Naive thymus-derived CD4-positive, alpha-beta T cell (primary cell): ENCODE data around the gene FSTL3. TPM values are rescaled to one million over a fixed set of nuclear protein-coding genes. Genes with fewer than 3 reads are reported as not detected.

ENCODE experiments used
- ATAC-seq: fragments of 150-1000 bp; cut with Tn5 transposase; 2 replicates; pipeline ENCODE4 v1.10.0; 2021; ENCODE audit warnings: mild to moderate bottlenecking, moderate library complexity
- CTCF ChIA-PET: fragments of 350-600 bp; sonication (Branson Sonifier 250); formaldehyde crosslinking; loops from one replicate; lab custom pipeline; 2021; ENCODE audit warnings: antibody characterized with exemption; lab: Charles Lee
- POLR2A ChIA-PET: fragments of 350-600 bp; sonication (Branson Sonifier 250); formaldehyde crosslinking; loops from one replicate; lab custom pipeline; 2021; ENCODE audit warnings: antibody characterized with exemption, inconsistent platforms; lab: Charles Lee
- DNase-seq, 9 donors: peaks; one replicate each; pipeline versions ENCODE4 v3.0.0 to v3.0.0-alpha.2; 2020 to 2022; ENCODE audit warnings: mixed read lengths in 1 of 9
- H3K27ac ChIP-seq: one replicate; pipeline ENCODE4 v1.7.0; 2013; ENCODE audit warnings: mild to moderate bottlenecking, low read depth, low read length, moderate library complexity
- H3K27me3 ChIP-seq, 2 donors: one replicate each; pipeline ENCODE4 v1.7.0; 2013; ENCODE audit warnings: low read length in 2 of 2, mild to moderate bottlenecking in 2 of 2, moderate library complexity in 2 of 2; ENCODE audit not compliant: control insufficient read depth in 2 of 2, insufficient read depth in 2 of 2
- H3K36me3 ChIP-seq, 3 experiments: 1 replicate in 2 of 3; 2 replicates in 1 of 3; pipeline ENCODE4 v1.7.0; 2013; ENCODE audit warnings: low read length in 3 of 3, mild to moderate bottlenecking in 3 of 3, moderate library complexity in 1 of 3; ENCODE audit not compliant: insufficient read depth in 3 of 3, control insufficient read depth in 2 of 3
- H3K4me1 ChIP-seq, 2 donors: one replicate each; pipeline ENCODE4 v1.7.0; 2013; ENCODE audit warnings: low read length in 2 of 2, mild to moderate bottlenecking in 2 of 2, moderate library complexity in 1 of 2; ENCODE audit not compliant: control insufficient read depth in 2 of 2, insufficient read depth in 2 of 2
- H3K4me3 ChIP-seq: 2 replicates; pipeline ENCODE4 v1.7.0; 2013; ENCODE audit warnings: mild to moderate bottlenecking, low read length
- H3K9me3 ChIP-seq, 3 experiments: 1 replicate in 2 of 3; 2 replicates in 1 of 3; pipeline ENCODE4 v1.7.0; 2013; ENCODE audit warnings: low read length in 3 of 3; ENCODE audit not compliant: control insufficient read depth in 2 of 3
- H3K27ac Mint-ChIP-seq, 9 donors: one replicate each; pipeline ENCODE4 v1.8.0; 2020 to 2022; ENCODE audit warnings: mixed read lengths in 9 of 9, mild to moderate bottlenecking in 8 of 9, moderate library complexity in 5 of 9, inconsistent platforms in 2 of 9
- H3K27me3 Mint-ChIP-seq, 5 donors: one replicate each; pipeline ENCODE4 v1.8.0; 2021 to 2022; ENCODE audit warnings: mixed read lengths in 5 of 5, mild to moderate bottlenecking in 1 of 5
- H3K36me3 Mint-ChIP-seq, 5 donors: one replicate each; pipeline ENCODE4 v1.8.0; 2020 to 2022; ENCODE audit warnings: mixed read lengths in 5 of 5, mild to moderate bottlenecking in 3 of 5, inconsistent platforms in 1 of 5
- H3K4me1 Mint-ChIP-seq, 7 donors: one replicate each; pipeline ENCODE4 v1.8.0; 2020 to 2022; ENCODE audit warnings: mixed read lengths in 7 of 7, mild to moderate bottlenecking in 3 of 7, inconsistent platforms in 1 of 7
- H3K4me3 Mint-ChIP-seq, 10 donors: one replicate each; pipeline ENCODE4 v1.8.0; 2020 to 2022; ENCODE audit warnings: mild to moderate bottlenecking in 10 of 10, mixed read lengths in 10 of 10, moderate library complexity in 6 of 10, inconsistent platforms in 2 of 10
- H3K9me3 Mint-ChIP-seq, 11 donors: one replicate each; pipeline ENCODE4 v1.8.0; 2020 to 2022; ENCODE audit warnings: mixed read lengths in 11 of 11, mild to moderate bottlenecking in 4 of 11, inconsistent platforms in 1 of 11, moderate library complexity in 1 of 11
- intact Hi-C, 2 donors: fragments of 100-400 bp; cut with micrococcal nuclease; formaldehyde crosslinking; loops; one replicate each; pipeline ENCODE4 v1.15.1; 2023
- polyA plus RNA-seq, 2 donors: library from polyadenylated mRNA; unstranded; fragments of 300-500 nt; fragmentation: Illumina TruSeq; gene quantifications; one replicate each; pipeline ENCODE4 v1.2.3, GENCODE V29; 2021
- total RNA-seq, 6 experiments: library from RNA in 5 of 6; stranded (reverse) in 5 of 6; gene quantifications; 1 replicate in 5 of 6; 2 replicates in 1 of 6; pipeline ENCODE4 v1.2.3 and lab custom pipeline; 2021 to 2026

FSTL3 gene
- total and polyA plus RNA-seq, 7 experiments from 2014 or later: 2.7 to 6.4 (median 4.7) TPM

DNA sequence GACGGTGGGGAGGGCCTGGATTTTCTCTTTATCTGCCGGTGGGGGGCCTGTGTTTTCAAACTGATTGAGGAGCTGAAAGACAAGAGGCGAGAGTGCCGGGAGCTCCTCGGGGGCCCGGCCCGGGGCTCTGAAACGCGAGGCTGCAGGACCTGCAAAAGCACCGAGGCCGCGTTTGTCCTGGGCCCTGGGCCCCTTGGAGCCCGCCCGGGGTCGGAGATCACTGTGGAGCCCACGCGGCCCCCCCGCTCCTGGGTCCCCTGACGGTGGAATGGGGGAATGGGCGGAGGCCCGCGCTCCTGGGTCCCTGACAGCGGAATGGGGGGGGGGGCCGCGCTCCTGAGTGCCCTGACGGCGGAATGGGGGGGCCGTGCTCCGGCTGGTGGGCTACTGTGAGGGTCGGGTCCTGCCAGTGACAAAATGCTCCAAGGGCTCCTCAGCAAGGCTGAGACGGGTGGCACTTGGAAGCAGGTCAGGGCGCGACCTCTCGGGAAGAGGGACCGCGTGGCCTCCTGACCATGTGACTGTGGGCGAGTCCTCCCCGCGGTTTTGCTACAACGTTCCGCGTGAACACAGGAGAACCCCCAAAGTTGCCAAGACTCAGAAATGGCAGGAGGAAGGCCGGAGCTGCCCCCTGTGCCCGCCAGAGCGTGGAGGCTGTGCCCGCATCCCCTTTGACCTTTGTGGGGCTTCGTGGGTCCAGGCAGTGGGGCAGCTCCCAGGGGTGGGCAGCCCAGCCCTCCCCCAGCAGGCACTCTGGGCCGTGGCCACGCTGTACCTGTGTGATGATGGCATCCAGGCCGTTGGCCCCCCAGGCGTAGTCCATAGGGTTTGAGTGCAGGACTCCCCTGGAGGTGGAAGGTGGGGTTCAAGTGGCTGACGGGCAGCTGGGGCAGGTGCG, 27.0 kb upstream of the FSTL3 start:
- Mint-ChIP-seq H3K4me1 (peaks cover 0 to 11% (median 0%) of the 10 kb centered on the region in 7 donors), H3K27ac (no peak overlapping the region), H3K4me3 (no peak overlapping the region), H3K36me3 (peaks cover 0 to 4% (median 0%) of the 10 kb centered on the region in 5 donors), H3K27me3 (no peaks in the 10 kb centered on the region), H3K9me3 (no peaks in the 10 kb centered on the region)
- ATAC-seq (no peak), DNase-seq (no peak)
- H3K9me3 ChIP-seq: no peaks in the 10 kb centered on the region
- peaks cover 0 to 92% (median 22%) of the 10 kb centered on the region in 3 experiments for H3K36me3 ChIP-seq
- ChIA-PET POLR2A (interaction anchor here (1.3 kb wide), 1 partner anchor 12 kb away, joined by 7 read pairs; no protein-coding TSS in a partner anchor), CTCF (no interaction called here)
- no peak overlapping the region for H3K4me3 ChIP-seq
- no peaks in the 10 kb centered on the region for H3K27me3 ChIP-seq
- peaks cover 0 to 4% of the 10 kb centered on the region in 2 donors for H3K4me1 ChIP-seq
- intact Hi-C loops: no loop called here
- H3K27ac ChIP-seq: no peak overlapping the region

DNA sequence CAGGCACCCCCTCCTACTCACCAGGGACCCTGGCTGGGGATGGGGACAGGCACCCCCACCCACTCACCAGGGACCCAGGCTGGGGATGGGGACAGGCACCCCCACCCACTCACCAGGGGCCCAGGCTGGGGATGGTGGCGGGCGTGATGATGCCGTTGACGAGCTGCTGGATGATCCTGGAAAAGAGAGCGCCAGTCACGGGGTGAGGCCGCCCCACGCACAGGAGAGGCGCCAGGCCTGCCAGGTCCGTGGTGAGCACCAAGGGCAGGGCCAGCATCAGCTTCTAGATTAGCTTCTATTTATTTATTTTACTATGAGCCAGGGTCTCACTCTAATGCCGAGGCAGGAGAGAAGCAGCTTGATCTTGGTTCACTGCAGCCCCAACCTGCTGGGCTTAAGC, 26.1 kb upstream of the FSTL3 start:
- Histone ChIP-seq H3K9me3 (no peaks in the 10 kb centered on the region), H3K4me3 (no peak overlapping the region), H3K36me3 (peaks cover 0 to 89% (median 22%) of the 10 kb centered on the region in 3 experiments), H3K4me1 (peaks cover 0 to 4% of the 10 kb centered on the region in 2 donors), H3K27me3 (no peaks in the 10 kb centered on the region), H3K27ac (no peak overlapping the region)
- POLR2A ChIA-PET: interaction anchor here (1.3 kb wide), 1 partner anchor 11 kb away, joined by 7 read pairs; no protein-coding TSS in a partner anchor
- H3K36me3 Mint-ChIP-seq: peaks cover 0 to 4% (median 0%) of the 10 kb centered on the region in 5 donors
- H3K4me3 Mint-ChIP-seq: no peak overlapping the region
- ATAC-seq (no peak), DNase-seq (no peak)
- no peaks in the 10 kb centered on the region for H3K9me3 Mint-ChIP-seq
- H3K27ac Mint-ChIP-seq: no peak overlapping the region
- intact Hi-C loops: no loop called here
- H3K27me3 Mint-ChIP-seq: no peaks in the 10 kb centered on the region
- CTCF ChIA-PET: interaction anchor here (1.2 kb wide), 1 partner anchor 9 kb away, joined by 4 read pairs; no protein-coding TSS in a partner anchor
- H3K4me1 Mint-ChIP-seq: peaks cover 0 to 18% (median 6%) of the 10 kb centered on the region in 7 donors

DNA sequence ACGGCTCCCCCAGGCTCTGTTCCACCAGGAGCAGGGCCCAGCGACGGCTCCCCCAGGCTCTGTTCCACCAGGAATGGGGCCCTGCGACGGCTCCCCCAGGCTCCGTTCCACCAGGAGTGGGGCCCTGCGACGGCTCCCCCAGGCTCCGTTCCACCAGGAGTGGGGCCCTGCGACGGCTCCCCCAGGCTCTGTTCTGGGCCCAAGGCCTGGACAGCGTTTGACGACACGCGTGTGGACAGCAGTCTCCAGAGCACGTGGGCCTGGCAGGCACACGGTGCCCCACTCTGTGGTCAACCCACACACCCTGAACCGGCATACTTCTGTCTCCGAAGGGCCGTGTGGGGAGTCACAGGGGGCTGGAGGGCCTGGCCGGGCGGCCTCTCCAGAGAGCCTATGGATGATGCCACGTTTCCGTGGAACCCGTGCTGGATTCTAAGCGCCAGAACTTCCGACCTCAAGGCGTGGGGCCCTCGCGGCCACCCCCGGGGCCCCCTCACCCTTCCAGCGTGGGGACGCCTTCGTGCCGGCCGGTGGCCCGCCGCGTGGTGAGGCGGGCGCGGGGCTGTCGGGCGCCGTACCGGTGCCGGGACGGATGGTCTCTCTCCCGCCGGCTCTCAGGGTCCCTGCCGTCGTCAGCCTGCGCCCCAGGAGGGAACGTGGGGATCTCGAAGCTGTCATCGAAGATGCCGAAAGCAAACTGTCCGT, 24.9 kb upstream of the FSTL3 start:
- H3K9me3 Mint-ChIP-seq: no peaks in the 10 kb centered on the region
- POLR2A ChIA-PET: no interaction called here

DNA sequence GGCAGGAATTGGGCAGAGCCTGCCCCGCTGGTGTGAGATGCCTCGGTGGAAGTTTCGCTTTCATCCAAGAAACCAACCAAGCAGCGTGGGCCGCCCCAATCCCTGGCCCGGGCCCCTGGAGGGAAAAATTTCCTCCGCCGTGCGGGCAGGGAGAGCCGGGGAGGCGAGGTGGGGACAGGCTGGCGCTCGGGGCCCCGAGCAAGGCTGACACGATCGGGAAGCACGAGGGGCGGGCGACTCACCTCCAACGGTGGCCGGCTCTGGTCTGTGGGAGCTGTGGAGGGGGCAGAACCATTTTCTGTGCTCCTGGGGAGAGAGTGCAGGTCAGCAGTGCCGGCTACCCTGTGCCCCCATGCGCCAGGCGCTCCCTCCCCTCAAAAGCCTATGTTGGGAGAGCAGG, 24.2 kb upstream of the FSTL3 start:
- peaks cover 0 to 93% (median 27%) of the 10 kb centered on the region in 3 experiments for H3K36me3 ChIP-seq
- H3K4me1 Mint-ChIP-seq: peaks cover 7 to 37% (median 20%) of the 10 kb centered on the region in 7 donors

More for the DNA sequence above, 24.9 kb upstream of the FSTL3 start:
- H3K9me3 ChIP-seq: no peaks in the 10 kb centered on the region
- H3K27me3 Mint-ChIP-seq: no peaks in the 10 kb centered on the region
- H3K27ac Mint-ChIP-seq: no peak overlapping the region
- peaks cover 8 to 9% of the 10 kb centered on the region in 2 donors for H3K4me1 ChIP-seq
- DNase-seq: no peak
- peaks cover 0 to 6% (median 0%) of the 10 kb centered on the region in 5 donors for H3K36me3 Mint-ChIP-seq
- ATAC-seq: no peak
- peaks cover 0 to 93% (median 27%) of the 10 kb centered on the region in 3 experiments for H3K36me3 ChIP-seq
- H3K27me3 ChIP-seq: no peaks in the 10 kb centered on the region
- no peak overlapping the region for H3K4me3 ChIP-seq
- no peak overlapping the region for H3K27ac ChIP-seq
- CTCF ChIA-PET: no interaction called here
- intact Hi-C loops: no loop called here
- peaks cover 7 to 30% (median 17%) of the 10 kb centered on the region in 7 donors for H3K4me1 Mint-ChIP-seq
- no peak overlapping the region for H3K4me3 Mint-ChIP-seq

DNA sequence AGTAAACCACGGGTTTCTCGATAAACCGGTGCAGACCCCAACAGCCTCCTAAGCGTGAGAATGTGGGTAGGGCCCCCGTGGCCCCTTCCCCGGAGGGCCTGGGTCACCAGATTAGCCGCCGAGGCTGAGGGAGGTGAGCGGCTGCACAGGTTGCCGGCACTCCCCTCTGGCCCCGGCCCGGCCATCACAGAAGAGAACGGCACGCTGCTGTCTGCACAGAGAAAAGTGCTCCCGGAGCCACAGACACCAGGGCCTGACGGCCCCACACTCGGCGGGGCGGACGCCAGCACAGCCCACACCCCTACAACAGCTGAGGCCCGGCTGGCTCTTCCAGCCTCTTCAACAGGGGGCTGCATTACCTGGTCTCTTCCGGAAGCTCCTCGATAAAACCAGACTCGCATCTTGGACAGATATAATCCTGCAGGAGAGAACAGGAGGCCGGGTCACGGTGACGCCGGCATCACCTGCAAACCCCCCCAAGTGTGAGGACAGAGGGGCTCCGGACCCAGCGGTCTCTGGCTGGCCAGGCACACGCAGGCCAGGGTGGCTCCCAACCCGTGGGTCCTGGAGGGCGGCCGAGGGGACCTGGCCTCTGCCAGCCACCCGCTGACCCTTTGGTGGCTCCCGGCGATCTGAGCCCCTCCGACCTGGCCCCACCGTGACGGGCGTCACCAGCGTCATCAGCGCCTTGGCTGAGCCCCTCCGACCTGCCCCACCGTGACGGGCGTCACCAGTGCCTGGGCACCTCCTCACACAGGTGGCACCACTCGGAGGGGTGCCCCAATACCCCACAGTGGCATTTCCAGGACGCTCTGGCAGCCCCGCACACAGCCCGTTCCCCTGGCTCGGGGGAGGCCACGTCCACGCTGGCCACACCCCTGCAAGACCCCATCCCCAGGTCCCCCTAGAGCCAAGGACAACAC, 23.5 kb upstream of the FSTL3 start:
- Histone ChIP-seq H3K9me3 (no peaks in the 10 kb centered on the region), H3K4me3 (no peak overlapping the region), H3K27ac (no peak overlapping the region), H3K36me3 (peaks cover 0 to 93% (median 27%) of the 10 kb centered on the region in 3 experiments), H3K4me1 (peaks cover 17 to 22% of the 10 kb centered on the region in 2 donors), H3K27me3 (no peaks in the 10 kb centered on the region)
- ATAC-seq: no peak
- H3K36me3 Mint-ChIP-seq: peaks cover 0 to 5% (median 0%) of the 10 kb centered on the region in 5 donors
- H3K27me3 Mint-ChIP-seq: no peaks in the 10 kb centered on the region
- peaks cover 7 to 44% (median 24%) of the 10 kb centered on the region in 7 donors for H3K4me1 Mint-ChIP-seq
- DNase-seq: no peak
- H3K4me3 Mint-ChIP-seq: no peak overlapping the region
- no peak overlapping the region for H3K27ac Mint-ChIP-seq
- intact Hi-C loops: no loop called here
- no peaks in the 10 kb centered on the region for H3K9me3 Mint-ChIP-seq
- ChIA-PET POLR2A (no interaction called here), CTCF (no interaction called here)

More for the DNA sequence above, 24.2 kb upstream of the FSTL3 start:
- H3K4me1 ChIP-seq: peaks cover 9 to 15% of the 10 kb centered on the region in 2 donors
- no peaks in the 10 kb centered on the region for H3K9me3 ChIP-seq
- ATAC-seq (no peak), DNase-seq (no peak)
- Mint-ChIP-seq H3K9me3 (no peaks in the 10 kb centered on the region), H3K27me3 (no peaks in the 10 kb centered on the region), H3K36me3 (peaks cover 0 to 5% (median 0%) of the 10 kb centered on the region in 5 donors), H3K4me3 (no peak overlapping the region), H3K27ac (no peak overlapping the region)
- CTCF ChIA-PET: no interaction called here
- H3K4me3 ChIP-seq: no peak overlapping the region
- intact Hi-C loops: no loop called here
- POLR2A ChIA-PET: no interaction called here
- no peak overlapping the region for H3K27ac ChIP-seq
- H3K27me3 ChIP-seq: no peaks in the 10 kb centered on the region

DNA sequence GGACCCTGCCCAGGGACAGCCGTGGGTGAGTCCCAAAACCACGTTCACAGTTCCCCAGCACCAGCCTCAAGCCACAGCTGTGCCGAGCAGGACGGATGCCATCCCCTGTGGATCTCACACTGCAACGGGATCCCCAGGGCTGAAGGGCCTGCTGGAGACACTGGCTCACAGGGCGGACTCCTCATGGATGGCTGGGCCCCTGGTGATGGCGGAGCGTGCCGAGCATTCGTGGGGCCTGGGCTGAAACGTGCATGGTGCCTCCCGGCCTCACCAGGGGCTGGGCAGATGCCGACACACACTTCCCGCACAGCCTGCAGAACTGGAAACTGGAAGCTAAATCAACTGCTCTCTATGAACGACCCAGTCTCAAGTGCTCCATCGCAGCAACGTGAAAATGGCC, 22.8 kb upstream of the FSTL3 start:
- Mint-ChIP-seq H3K4me1 (peaks cover 7 to 46% (median 24%) of the 10 kb centered on the region in 7 donors), H3K36me3 (peaks cover 0 to 5% (median 0%) of the 10 kb centered on the region in 5 donors), H3K27ac (no peak overlapping the region), H3K4me3 (no peak overlapping the region), H3K9me3 (no peaks in the 10 kb centered on the region), H3K27me3 (no peaks in the 10 kb centered on the region)
- intact Hi-C loops: no loop called here
- CTCF ChIA-PET: no interaction called here
- peaks cover 0 to 94% (median 27%) of the 10 kb centered on the region in 3 experiments for H3K36me3 ChIP-seq
- no peak overlapping the region for H3K4me3 ChIP-seq
- no peaks in the 10 kb centered on the region for H3K9me3 ChIP-seq
- peaks cover 24 to 29% of the 10 kb centered on the region in 2 donors for H3K4me1 ChIP-seq
- POLR2A ChIA-PET: no interaction called here
- no peak for ATAC-seq
- DNase-seq: no peak
- H3K27me3 ChIP-seq: no peaks in the 10 kb centered on the region
- H3K27ac ChIP-seq: peak overlapping the region; percentile 14
